Thymus (tissue), 11 donors: Measurements from ENCODE around the gene ADGRG1. TPM values are rescaled to one million over a fixed set of nuclear protein-coding genes. Genes with fewer than 3 reads are reported as not detected.

Source experiments
- DNase-seq, 9 donors: peaks; one replicate each; pipeline ENCODE4 v3.0.0-alpha.2; 2013; ENCODE audit warnings: low spot score in 9 of 9, low read depth in 6 of 9, missing footprints in 1 of 9
- H3K27ac ChIP-seq, 2 donors: one replicate each; pipeline ENCODE4 v1.5.1; 2013; ENCODE audit warnings: control low read depth in 1 of 2, low read depth in 1 of 2, low read length in 1 of 2, mild to moderate bottlenecking in 1 of 2, moderate library complexity in 1 of 2
- H3K27me3 ChIP-seq, 2 donors: one replicate each; pipeline ENCODE4 v1.5.1; 2013; ENCODE audit warnings: low read length in 1 of 2; ENCODE audit not compliant: control insufficient read depth in 2 of 2, insufficient read depth in 1 of 2
- H3K36me3 ChIP-seq, 2 donors: one replicate each; pipeline ENCODE4 v1.5.1; 2013; ENCODE audit warnings: low read length in 1 of 2, mild to moderate bottlenecking in 1 of 2, moderate library complexity in 1 of 2; ENCODE audit not compliant: control insufficient read depth in 2 of 2, insufficient read depth in 2 of 2
- H3K4me1 ChIP-seq, 2 donors: one replicate each; pipeline ENCODE4 v1.5.1; 2013; ENCODE audit warnings: low read length in 2 of 2; ENCODE audit not compliant: control insufficient read depth in 2 of 2, insufficient read depth in 2 of 2
- H3K4me3 ChIP-seq, 2 donors: one replicate each; pipeline ENCODE4 v1.5.1; 2013; ENCODE audit warnings: low read length in 2 of 2, control low read depth in 1 of 2, mild to moderate bottlenecking in 1 of 2
- H3K9me3 ChIP-seq, 2 donors: one replicate each; pipeline ENCODE4 v1.5.1; 2013; ENCODE audit warnings: low read length in 1 of 2, mild to moderate bottlenecking in 1 of 2; ENCODE audit not compliant: control insufficient read depth in 2 of 2, insufficient read depth in 1 of 2
- WGBS: extraction: QIAGEN DNeasy Blood & Tissue Kit; methylation state at CpG from one replicate; pipeline ENCODE4 v1.1.7; 2013; 5-methylcytosine and 5-hydroxymethylcytosine counted together
- polyA plus RNA-seq: library from polyadenylated mRNA; stranded (reverse); fragments of 200-250 nt; gene quantifications from one replicate; pipeline ENCODE4 v1.2.3, GENCODE V29; 2013
- total RNA-seq: library from RNA; stranded (reverse); fragments of 120-200 nt; gene quantifications from one replicate; pipeline ENCODE4 v1.2.4, GENCODE V29; 2013
- donor health status: healthy.

The ADGRG1 gene
- total and polyA plus RNA-seq, 2 donors, result 5.1 to 15.7 TPM

- Histone ChIP-seq H3K4me3 (no peak overlapping the region), H3K9me3 (no peaks in the 10 kb centered on the region), H3K27me3 (no peaks in the 10 kb centered on the region), H3K36me3 (no peaks in the 10 kb centered on the region), H3K4me1 (peaks cover 20 to 54% of the 10 kb centered on the region in 2 donors), H3K27ac (peak overlapping the region; percentile 75 to 79)
- DNase-seq, result peak in 7 of 9 donors; percentile 51 to 90 (median 71)
- WGBS, result 11% methylated on average over 12 of the region's 12 CpGs
Observed at GRCh38 chr16:57609541-57610401, 18.7 kb upstream of the ADGRG1 start.

GRCh38 chr16:57610611-57611010, 17.8 kb upstream of the ADGRG1 start:
- Histone ChIP-seq H3K9me3 (no peaks in the 10 kb centered on the region), H3K36me3 (no peaks in the 10 kb centered on the region), H3K27ac (no peak overlapping the region), H3K4me3 (no peak overlapping the region), H3K4me1 (peaks cover 23 to 56% of the 10 kb centered on the region in 2 donors), H3K27me3 (no peaks in the 10 kb centered on the region)
- 97% methylated on average over 4 of the region's 4 CpGs for WGBS
- no peak for DNase-seq

DNA sequence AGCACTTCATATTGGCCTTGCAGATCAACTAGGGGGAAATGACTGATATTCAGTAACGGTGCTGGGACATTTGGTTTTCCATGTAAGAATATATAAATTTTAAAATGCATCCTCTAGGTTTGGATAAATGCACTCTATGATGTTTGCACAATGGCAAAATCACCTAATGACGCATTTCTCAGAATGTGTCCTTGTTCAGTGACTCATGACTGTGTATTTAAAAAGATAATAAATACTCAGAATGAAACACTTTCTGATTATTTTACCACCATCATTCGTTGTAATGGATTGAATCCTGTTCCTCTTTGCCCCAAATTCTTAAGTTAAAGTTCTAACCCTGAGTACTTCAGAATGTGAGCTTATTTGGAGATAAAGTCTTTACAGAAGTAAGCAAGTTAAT, 17.2 kb upstream of the ADGRG1 start:
- H3K27ac ChIP-seq, result no peak overlapping the region

GRCh38 chr16:57611706-57612105, 16.7 kb upstream of the ADGRG1 start:
- no peak overlapping the region for H3K4me3 ChIP-seq
- H3K36me3 ChIP-seq, result no peaks in the 10 kb centered on the region
- H3K27ac ChIP-seq, result no peak overlapping the region
- H3K4me1 ChIP-seq, result peaks cover 23 to 52% of the 10 kb centered on the region in 2 donors
- WGBS, result 83% methylated on average over 4 of the region's 4 CpGs
- H3K9me3 ChIP-seq, result no peaks in the 10 kb centered on the region
- DNase-seq, result no peak
- H3K27me3 ChIP-seq, result no peaks in the 10 kb centered on the region

More for the DNA sequence above, 17.2 kb upstream of the ADGRG1 start:
- H3K9me3 ChIP-seq, result no peaks in the 10 kb centered on the region
- H3K27me3 ChIP-seq, result no peaks in the 10 kb centered on the region
- H3K36me3 ChIP-seq, result no peaks in the 10 kb centered on the region
- H3K4me1 ChIP-seq, result peaks cover 23 to 56% of the 10 kb centered on the region in 2 donors
- no peak for DNase-seq
- 95% methylated on average over 3 of the region's 3 CpGs for WGBS
- H3K4me3 ChIP-seq, result no peak overlapping the region

- WGBS, result 96% methylated on average over 8 of the region's 8 CpGs
- Histone ChIP-seq H3K27ac (no peak overlapping the region), H3K4me1 (peaks cover 23 to 44% of the 10 kb centered on the region in 2 donors), H3K36me3 (no peaks in the 10 kb centered on the region), H3K9me3 (no peaks in the 10 kb centered on the region), H3K4me3 (no peak overlapping the region), H3K27me3 (no peaks in the 10 kb centered on the region)
- DNase-seq, result no peak
Observed at GRCh38 chr16:57612494-57612893, 15.9 kb upstream of the ADGRG1 start.

GRCh38 chr16:57613514-57613913, 14.9 kb upstream of the ADGRG1 start:
- H3K4me3 ChIP-seq, result no peak overlapping the region
- no peaks in the 10 kb centered on the region for H3K9me3 ChIP-seq
- DNase-seq, result no peak
- no peaks in the 10 kb centered on the region for H3K36me3 ChIP-seq
- no peaks in the 10 kb centered on the region for H3K27me3 ChIP-seq
- no peak overlapping the region for H3K27ac ChIP-seq
- WGBS, result 73% methylated on average over 4 of the region's 4 CpGs
- H3K4me1 ChIP-seq, result peaks cover 23 to 34% of the 10 kb centered on the region in 2 donors

DNA sequence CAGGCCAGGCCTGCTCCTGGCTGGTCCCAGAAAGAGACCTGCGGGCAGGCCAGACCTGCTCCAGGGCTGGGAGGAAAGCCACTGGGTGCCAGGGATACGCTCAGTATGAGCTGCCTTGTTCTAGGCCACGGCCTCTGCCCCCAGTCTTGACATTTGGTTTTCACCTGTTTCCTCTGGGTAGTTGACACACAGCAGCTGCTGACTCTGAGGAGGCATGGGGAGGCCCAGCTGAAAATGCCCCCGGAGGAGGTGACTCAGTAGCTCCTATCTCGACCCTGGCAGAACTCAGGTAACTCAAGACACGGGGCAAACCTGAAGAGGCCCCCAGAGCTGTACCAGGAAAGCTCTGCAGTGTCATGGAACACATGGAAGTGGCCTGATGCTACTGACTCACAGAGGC, 13.9 kb upstream of the ADGRG1 start:
- peak in 4 of 9 donors; percentile 44 to 74 (median 50) for DNase-seq
- Histone ChIP-seq H3K36me3 (no peaks in the 10 kb centered on the region), H3K4me1 (peaks cover 16 to 30% of the 10 kb centered on the region in 2 donors), H3K4me3 (no peak overlapping the region), H3K9me3 (no peaks in the 10 kb centered on the region), H3K27me3 (no peaks in the 10 kb centered on the region), H3K27ac (peak overlapping the region in 1 of 2 donors; percentile 58)
- WGBS, result 32% methylated on average over 6 of the region's 6 CpGs

DNA sequence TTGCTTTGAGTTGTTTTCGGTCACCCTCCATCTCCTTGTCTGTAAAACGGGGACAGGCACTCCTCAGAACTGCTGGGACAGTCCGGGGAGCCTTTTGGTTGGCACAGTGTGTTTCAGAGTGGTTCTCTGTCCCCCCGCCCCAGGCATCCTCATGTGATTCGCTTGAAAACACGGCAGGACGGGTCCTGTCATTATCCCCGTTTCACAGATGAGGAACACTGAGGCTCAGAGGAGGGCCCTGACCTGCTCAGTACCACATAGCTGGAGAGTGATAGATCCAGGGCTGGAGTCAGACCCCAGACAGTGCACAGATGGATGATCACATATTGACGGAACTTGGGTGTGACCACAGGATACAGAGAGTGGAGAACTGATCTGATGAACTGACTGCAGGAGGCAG, 13.5 kb upstream of the ADGRG1 start:
- Histone ChIP-seq H3K4me1 (peaks cover 14 to 29% of the 10 kb centered on the region in 2 donors), H3K9me3 (no peaks in the 10 kb centered on the region), H3K4me3 (no peak overlapping the region), H3K27me3 (no peaks in the 10 kb centered on the region), H3K36me3 (no peaks in the 10 kb centered on the region), H3K27ac (no peak overlapping the region)
- 97% methylated on average over 9 of the region's 9 CpGs for WGBS
- DNase-seq, result no peak

GRCh38 chr16:57615813-57616212, 12.6 kb upstream of the ADGRG1 start:
- Histone ChIP-seq H3K9me3 (no peaks in the 10 kb centered on the region), H3K27ac (no peak overlapping the region), H3K27me3 (no peaks in the 10 kb centered on the region), H3K36me3 (no peaks in the 10 kb centered on the region), H3K4me3 (no peak overlapping the region), H3K4me1 (peaks cover 9 to 24% of the 10 kb centered on the region in 2 donors)
- 97% methylated on average over 10 of the region's 10 CpGs for WGBS
- DNase-seq, result no peak
